GM15510 (cell line): ENCODE results near the gene CEP70.

ENCODE experiments used
- POLR2A ChIP-seq: IDR thresholded peaks from 3 replicates; pipeline ENCODE4 v1.6.1; 2011; ENCODE audit warnings: borderline replicate concordance; ENCODE audit not compliant: insufficient read length; ENCODE audit errors: extremely low read depth

The CEP70 gene

DNA sequence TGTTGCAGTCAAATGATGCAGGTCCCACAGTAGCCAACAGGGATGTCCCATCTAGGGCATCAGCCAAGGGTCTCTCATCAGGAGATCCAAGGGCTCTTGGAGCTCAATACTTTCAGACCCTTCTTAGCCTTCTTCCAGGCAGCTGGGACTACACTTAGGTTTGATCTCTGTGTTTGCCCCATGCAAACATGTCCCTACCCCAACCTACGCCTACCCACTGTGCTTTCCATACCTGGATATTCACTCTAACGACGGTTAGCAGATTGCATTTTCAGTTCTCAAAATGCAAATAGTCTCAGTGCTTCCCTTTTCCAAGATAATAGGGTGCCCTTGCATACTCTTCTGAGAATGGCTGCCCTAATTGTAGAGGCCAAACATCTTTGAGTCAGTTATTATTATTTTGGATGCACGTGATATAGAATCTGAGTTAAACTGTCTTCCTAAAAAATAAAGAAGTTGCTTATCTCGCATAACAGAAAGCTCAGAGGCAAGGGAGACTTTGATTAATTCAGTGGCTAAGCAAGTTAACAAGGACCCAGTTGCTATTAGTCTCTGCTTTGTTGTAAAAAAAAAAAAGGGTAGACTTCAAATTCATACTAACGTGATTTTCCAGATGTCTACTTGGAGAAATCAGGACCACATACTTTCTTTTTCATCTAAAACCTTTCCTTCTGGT, 1.0 kb upstream of the CEP70 start:
- no peak for TF ChIP-seq POLR2A

DNA sequence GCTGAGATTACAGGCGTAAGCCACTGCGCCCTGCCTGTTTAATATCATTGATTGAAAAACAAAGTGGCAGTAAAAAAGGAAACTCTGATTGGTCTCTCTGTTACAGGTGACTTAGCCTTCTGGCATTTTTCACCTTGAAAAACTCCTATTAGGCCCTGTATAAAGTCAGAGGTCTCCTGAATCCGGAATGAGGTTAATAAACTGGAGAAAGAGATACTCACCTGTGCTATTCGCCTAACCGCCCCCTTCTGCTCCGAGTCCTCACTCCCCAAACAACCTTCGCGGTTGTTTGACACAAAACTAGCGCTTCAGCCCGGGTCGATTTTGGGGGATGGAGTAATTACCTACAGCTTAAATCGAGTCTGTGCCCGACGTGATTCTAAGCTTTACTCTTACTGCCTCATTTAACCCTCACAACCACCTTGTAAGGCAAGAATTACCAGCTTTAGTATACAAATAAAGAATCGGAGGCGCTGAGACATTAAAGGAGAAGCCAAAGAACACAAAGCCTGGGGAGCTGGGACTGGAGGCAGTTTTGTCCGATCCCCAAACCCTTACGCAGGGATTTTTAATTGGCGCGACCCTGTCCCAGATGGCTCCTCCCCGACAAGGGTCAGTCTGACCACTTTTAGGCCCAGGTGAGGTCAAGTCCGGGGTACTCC, 441 bp downstream of the CEP70 start:
- TF ChIP-seq POLR2A = no peak

DNA sequence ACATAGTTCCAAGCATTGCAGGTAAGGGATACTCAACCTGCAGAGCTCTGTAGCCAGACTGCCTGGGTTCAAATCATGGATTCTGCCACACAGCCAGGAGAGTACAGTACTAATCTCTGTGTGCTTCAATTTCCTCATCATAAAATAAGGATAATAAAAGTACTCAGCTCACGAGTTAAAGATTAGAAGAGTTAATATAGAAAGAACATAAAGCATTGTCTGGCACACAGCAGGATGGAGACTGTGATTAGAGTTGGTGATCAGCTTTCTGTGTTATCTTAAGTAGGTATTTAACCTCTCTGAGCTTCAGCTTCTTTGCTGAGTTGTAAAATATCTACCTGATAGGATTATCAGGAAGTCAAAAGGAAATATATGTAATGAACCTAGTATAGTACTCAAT, 2.7 kb downstream of the CEP70 start:
- no peak for TF ChIP-seq POLR2A

DNA sequence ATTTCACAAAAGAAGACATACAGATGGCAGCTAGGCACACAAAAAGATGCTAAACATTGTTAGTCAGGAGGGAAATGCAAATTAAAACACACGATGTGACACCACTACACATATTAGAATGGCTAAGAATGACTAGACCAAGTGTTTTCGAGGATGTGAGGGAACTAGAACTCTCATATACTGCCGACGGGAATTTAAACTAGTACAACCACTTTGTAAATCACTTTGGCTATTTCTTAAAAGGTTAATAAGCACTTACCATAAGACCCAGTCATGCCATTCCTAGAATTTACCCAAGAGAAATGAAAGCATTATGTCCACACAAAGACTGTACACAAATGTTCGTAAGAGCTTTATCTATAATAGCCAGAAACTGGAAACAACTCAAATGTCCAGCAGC, 5.6 kb downstream of the CEP70 start:
- no peak for TF ChIP-seq POLR2A

GRCh38 chr3:138587374-138587773, 6.7 kb downstream of the CEP70 start:
- TF ChIP-seq POLR2A = no peak

DNA sequence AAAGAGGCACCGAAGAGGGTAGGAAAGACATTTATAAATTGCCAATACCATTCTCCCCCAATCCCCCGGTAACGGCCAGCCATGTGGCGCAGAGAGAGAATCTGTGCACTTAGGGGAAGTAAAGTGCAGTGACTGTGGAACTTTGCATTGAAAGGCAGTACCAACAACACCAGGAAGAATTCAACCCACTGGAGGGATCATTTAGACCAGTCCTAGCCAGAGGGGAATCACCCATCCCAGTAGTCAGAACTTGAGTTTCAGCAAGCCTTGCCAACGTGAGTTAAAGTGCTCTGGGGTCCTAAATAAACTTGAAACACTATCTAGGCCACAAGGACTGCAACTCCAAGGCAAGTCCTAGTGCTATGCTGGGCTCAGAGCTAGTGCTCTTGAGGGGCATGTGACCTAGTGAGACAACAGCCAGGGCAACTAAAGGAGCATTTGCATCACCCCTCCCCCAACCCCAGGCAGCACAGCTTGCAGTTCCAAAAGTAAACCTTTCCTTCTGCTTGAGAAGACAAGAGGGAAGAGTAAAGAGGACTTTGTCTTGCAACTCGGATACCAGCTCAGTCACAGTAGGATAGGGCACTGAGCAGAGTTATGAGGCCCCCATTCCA, 15.0 kb downstream of the CEP70 start:
- no peak for TF ChIP-seq POLR2A

DNA sequence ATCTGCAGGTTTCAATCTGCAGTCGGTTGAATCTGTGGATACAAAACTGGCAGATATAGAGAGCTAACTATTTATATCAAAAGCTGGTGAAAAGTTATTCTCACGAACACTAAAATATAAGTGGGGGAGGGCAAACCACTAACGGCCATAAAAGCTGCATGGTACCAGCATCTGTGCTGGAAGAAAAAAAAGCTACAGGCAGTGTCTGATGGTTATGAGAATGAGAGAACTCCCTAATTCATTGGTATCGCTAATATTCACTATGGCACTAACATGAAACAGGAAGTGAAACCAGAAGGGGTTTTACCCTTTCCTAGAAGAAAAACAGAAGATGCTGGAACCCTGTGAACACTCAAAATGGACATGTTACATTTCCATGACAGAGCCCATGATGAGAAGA, 15.9 kb downstream of the CEP70 start:
- TF ChIP-seq POLR2A = no peak

DNA sequence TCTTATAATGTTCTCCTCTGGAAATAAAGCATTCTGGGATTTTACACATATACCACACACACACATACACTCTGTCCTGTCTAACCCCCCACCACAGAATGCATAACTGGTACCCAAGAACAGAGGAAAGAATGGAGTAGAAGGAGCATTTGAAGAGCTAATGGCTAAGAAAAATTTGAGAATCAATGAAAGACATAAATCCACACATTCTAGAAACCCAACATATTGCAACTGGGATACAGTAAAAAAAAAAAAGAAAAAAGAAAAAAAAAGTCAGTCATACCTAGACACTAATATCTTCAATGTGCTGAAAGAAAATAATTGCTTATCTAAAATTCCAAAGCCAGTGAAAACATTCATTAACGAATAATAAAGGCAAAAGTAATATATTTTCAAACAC, 20.9 kb downstream of the CEP70 start:
- TF ChIP-seq POLR2A = no peak

DNA sequence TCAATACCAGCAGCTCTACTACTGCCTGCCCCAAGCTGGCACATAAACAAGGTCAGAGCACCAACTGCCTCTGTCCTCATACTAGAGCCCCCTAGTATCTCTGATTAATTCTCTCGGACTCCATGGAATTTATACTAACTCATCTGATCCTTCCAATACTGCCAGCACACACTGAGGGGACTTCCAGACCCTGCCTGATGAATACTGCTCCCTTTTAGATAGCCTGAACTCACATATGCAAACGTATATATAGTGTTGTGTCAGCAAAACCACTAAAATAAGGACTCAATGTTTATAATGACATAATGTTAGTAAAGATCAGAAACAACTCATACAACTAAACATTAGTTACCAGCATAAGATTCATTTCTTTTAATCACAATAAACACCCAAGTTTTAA, 25.0 kb downstream of the CEP70 start:
- TF ChIP-seq POLR2A = no peak

- no peak for TF ChIP-seq POLR2A
Measured at GRCh38 chr3:138567403-138567802, 26.7 kb downstream of the CEP70 start.

- no peak for TF ChIP-seq POLR2A
Measured at GRCh38 chr3:138560501-138560900, 33.6 kb downstream of the CEP70 start.

GRCh38 chr3:138559134-138559533, 34.9 kb downstream of the CEP70 start:
- no peak for TF ChIP-seq POLR2A

DNA sequence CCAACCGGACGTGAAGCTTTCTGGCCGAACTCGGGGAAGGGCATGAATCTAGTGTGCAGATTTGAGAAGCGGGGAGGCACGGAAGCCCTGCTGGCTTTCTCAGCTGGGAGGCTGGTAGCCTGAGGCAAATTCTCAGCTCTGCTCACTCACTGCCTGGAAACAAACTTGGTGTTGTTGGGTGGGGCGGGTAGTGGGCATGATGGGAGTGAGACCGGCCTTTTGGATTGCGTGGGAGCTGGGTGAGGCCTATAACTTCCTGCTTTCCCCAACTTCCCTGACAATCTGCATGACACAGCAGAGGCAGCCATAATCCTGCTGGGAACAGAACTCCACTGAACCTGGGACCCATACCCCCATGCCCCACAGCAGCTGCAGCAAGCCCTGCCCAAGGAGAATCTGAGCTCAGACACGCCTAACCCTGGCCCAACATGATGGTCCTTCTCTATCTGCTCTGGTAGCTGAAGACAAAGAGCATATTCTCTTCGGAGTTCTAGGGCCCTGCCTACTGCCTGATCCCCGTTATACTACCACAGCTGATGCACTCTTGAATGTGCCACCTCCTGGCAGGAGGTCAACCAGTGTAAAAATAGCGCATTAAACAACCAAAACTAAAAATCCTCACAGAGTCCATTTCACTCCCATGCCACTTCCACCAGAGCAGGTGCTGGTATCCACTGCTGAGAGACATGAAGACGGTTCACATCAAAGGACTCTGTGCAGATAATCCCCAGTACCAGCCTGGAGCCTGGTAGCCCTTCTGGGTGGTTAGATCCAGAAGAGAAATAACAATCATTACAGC, 44.7 kb downstream of the CEP70 start:
- no peak for TF ChIP-seq POLR2A

DNA sequence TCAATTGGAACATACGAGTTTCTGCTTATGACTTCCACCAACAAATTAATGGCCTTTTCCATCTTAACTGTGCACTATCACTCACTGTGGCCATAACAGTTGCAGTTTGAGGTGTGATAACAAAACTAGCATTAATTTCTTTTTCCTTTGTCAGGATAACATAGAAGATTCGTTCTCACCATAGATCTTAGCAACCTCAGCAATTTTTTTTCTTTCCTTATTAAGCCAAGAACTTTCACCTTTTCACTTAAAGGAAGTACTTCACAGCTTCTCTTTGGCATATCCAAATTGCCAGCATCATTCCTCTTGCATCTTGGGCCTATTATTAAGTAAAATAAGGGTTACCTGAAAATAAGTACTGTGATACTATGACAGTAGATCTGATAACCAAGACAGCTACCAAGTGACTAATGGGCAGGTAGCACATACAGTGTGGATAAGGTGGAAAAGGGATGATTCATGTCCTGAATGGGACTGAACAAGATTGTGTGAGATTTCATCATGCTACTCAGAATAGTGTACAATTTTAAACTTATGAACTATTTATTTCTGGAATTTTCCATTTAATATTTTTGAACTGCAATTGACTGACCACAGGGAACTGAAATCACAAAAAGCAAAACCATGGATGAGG, 46.6 kb downstream of the CEP70 start:
- no peak for TF ChIP-seq POLR2A

DNA sequence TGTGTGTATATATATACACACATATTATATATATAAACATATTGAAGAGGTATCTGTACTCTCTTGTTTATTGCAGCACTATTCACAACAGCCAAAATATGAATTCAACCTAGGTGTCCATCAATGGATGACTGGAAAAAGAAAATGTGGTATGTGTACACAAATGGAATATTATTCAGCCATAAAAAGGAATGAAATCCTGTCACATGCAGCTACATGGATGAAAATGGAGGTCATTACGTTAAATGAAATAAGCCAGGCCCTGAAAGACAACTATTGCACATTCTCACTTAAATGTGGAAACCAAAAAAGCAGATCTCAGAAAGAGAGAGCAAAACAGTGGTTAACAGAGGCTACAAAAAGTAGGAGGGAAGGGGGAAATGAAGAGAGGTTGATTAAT, 49.5 kb downstream of the CEP70 start:
- TF ChIP-seq POLR2A = no peak
